Urothelium cell line (cell line): ENCODE measurements around the gene HS3ST5.
"Not testable (repeated sequence)": the region's sequence is repeated elsewhere in the genome, so short reads cannot be mapped to it uniquely, and the experiment has no call there.

Source experiments
- DNase-seq: peaks from one replicate; pipeline ENCODE4 v3.0.0; 2011; ENCODE audit warnings: low spot score, mixed read lengths
- FAIRE-seq: peaks from 2 replicates; lab custom pipeline; 2011; peaks lifted over from hg19 to GRCh38; lab: Jason Lieb, UNC

The HS3ST5 gene

DNA sequence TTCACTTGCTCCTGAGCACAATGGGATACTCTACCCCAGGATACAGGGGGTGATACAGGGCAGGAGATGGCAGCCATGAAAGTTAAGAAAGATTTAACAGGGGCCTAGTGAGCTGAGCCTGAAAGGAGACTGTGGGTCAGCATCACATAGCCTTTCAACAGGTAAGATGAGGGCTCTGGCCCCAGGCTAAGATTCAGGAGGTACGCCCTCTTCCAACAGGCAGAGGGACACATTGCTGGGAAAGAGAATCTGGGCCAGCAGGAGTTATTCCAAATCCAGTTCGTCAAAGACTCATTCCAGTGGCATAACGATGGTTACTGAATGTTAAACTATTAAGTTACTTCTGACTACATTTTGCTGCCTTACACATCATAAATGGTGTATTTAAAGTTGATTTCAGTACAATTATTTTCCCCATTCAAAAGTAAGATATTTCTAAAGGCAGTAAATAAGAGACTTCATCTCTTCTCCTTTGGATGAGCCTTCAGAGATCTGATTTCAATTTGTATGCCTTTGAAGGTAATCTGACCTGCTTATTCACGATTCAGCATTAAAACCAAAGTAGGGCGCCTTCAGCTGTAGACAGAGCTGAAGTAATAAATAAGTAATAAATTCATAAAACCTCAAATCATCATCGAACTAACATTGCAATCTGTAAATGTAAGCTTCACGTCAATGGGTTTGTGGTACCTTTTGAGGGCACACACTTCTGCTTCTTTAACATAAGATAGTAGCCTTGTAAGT is 62.4 kb downstream of the HS3ST5 start:
- DNase-seq = no peak
- FAIRE-seq = no peak

GRCh38 chr6:114277220-114277619 is 65.6 kb downstream of the HS3ST5 start:
- FAIRE-seq = no peak
- no peak for DNase-seq

DNA sequence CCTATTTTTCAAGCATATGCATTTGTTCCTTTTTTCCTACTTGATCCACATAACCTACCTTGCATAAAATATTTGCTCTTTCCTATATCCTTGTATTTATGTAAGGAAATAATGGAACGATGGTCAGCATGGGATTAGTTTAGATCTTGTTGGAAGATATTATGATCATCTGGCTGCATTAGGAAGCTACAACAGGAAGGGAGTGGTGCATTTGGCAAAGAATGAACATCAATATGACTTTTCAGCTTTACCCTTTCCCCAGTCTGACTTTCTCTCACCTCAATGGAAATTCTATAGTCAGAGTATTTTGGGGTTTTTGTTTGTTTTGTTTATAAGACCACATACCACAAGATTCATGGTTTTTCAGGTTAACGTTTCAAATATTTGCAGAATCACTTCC is 66.0 kb downstream of the HS3ST5 start:
- DNase-seq (no peak), FAIRE-seq (no peak)

DNA sequence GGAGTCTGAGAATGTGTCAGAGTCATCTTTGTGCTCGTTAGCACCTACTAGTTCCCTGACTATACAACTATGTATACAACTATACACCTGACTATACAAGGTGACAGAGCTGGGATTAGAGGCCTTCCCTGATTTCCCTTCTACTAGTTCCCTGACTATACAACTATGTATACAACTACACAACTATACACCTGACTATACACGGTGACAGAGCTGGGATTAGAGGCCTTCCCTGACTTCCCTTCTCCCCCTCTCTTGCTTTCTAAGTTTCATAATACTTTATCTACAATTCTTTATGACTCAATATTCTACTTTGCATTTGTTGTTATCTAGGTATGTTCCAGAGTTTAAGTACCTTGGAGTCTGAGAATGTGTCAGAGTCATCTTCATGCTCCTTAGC is 68.0 kb downstream of the HS3ST5 start:
- DNase-seq (no peak), FAIRE-seq (no peak)

- DNase-seq (no peak), FAIRE-seq (no peak)
Measured at GRCh38 chr6:114272582-114272981, 70.2 kb downstream of the HS3ST5 start.

DNA sequence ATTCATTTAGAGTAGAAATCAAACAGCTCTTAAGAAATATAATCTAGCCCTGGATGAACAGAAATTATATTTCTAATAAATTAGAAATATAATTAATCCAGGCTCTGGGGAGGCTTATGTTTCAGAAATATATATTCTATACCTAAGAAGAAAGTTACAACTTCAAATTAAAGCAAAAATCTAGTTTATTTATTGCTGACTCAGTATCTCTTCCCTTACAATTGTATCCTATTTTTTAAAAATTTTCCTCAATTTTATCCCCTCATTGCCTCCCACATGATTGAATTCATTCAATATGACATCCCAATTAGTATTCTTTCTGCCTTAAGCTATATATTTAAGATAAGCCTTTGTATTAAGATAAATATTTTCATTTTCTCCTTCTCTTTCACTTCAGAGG is 71.4 kb downstream of the HS3ST5 start:
- FAIRE-seq (no peak), DNase-seq (no peak)

- DNase-seq (no peak), FAIRE-seq (no peak)
Measured at GRCh38 chr6:114267897-114268296, 74.9 kb downstream of the HS3ST5 start.

DNA sequence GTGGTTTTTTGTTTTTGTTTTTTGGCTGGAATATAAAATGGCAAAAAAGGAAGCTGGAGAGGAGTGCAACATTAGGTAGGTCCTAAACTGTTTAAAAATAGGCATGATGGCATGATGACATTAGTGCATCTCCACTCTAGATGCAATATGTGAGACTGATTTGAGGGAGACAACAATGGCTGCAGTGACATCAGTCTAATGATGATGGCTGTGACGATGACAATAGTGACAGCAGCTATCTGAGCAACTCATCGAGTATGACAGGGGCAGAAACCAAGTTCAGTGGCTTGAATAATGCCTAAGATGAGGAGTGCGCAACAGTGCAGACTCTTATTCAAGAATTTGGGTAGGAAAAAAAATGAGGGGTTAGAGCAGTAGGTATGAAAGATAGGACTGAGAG is 82.0 kb downstream of the HS3ST5 start:
- DNase-seq = no peak
- FAIRE-seq = no peak

GRCh38 chr6:114258376-114258775 is 84.4 kb downstream of the HS3ST5 start:
- DNase-seq = no peak

DNA sequence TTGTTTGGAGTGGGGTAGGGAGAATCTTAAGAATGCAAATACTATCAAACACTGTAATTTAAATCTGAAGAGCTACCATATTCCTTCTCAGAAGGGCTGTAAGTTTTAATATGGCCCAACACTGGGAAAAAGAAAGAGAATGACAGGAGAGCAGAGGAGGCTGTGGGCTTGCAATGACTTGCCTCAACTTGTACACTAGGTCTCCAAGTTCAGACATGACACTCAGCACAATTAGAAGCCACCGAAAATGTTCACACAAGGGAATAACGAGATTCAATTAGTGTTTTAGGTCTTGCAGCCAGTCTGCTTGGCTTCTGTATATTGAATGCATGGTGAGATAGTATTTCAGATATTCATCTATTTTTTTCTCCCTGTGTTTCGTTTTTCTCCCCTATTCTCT is 89.4 kb downstream of the HS3ST5 start:
- DNase-seq (no peak), FAIRE-seq (no peak)

More at GRCh38 chr6:114258376-114258775, 84.4 kb downstream of the HS3ST5 start:
- no peak for FAIRE-seq

- DNase-seq = no peak
Measured at GRCh38 chr6:114249522-114249921, 93.3 kb downstream of the HS3ST5 start.

GRCh38 chr6:114247101-114247500 is 95.7 kb downstream of the HS3ST5 start:
- no peak for FAIRE-seq
- DNase-seq = no peak

More at GRCh38 chr6:114249522-114249921, 93.3 kb downstream of the HS3ST5 start:
- FAIRE-seq = no peak

GRCh38 chr6:114240796-114241195 is 102.0 kb downstream of the HS3ST5 start:
- FAIRE-seq (no peak), DNase-seq (no peak)

GRCh38 chr6:114228675-114229074 is 114.1 kb downstream of the HS3ST5 start:
- no peak for FAIRE-seq
- no peak for DNase-seq

DNA sequence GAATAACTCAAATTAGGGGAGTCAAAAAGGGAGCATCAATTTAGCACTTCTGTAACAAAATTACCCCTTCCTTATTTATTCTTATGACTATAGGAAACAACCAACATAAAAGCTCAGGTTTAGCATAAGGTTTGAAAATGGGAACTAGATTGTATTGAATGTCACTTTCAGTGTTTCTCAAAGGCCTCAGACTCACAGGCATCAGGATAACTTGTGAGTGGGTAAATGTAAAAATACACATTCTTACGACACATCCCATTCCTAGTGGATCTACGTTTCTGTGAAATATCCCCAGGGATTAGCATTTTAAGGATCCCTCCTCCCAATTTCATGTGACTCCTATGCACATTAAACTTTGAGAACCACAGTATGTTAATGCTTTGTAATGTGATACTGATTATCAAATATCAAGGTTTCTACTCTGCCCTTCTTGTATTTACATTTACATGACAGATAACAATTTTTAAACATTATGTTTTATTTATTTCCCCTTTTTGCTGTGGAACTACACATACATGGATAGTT is 114.8 kb downstream of the HS3ST5 start:
- FAIRE-seq (no peak), DNase-seq (no peak)

DNA sequence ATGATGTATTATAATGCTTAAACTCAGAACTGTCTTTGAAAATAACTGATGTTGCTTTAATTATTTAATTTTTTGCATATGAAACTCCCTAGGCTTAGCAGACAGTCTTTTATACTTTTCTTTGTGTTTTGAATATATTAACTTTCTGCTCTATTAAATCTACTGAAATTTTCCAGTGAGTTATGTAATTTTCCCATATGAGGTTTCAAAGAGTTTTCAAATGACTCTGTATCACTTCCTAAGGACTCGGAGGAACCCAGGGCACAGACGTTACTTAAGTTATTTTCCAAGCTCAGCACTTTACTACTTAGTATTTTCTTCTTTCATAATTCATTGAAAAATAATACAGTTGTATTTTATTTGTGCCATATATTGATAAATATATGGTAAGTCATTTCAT is 122.6 kb downstream of the HS3ST5 start:
- DNase-seq = no peak
- no peak for FAIRE-seq

GRCh38 chr6:114218437-114219340 is 124.1 kb downstream of the HS3ST5 start:
- FAIRE-seq = no peak

GRCh38 chr6:114217996-114218395 is 124.8 kb downstream of the HS3ST5 start:
- FAIRE-seq, DNase-seq: not testable (repeated sequence)

More at GRCh38 chr6:114218437-114219340, 124.1 kb downstream of the HS3ST5 start:
- DNase-seq = no peak

DNA sequence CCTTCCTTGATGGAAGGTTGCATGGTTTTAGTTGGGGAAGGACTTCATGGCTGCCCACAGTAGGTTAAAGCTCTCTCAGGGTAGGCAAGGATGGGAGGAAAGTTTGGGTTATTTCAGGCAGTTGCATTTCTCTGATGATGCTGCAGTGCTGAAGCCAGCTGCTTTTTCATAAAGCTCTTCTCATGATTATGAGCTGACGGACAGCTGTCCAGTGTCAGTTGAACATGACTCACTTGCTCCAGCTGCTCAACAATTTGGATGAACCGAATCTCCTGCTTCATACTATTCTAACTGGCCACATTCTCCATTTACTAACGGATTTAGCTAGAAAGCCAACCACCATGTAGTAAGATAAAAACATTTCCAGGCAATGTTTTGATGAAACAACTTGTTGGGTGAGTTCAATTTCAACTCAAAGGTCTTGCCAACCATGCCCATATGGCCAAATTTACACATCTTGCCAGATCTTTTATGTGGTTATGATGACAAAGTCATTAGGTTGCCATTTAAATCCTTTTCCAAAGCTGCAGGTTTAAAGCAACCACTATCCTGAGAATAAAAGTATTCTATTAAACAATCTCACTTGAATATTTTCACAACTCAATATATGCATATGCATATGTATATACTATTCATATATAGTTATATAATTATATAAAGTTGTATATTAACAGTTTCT is 125.9 kb downstream of the HS3ST5 start:
- FAIRE-seq (no peak), DNase-seq (no peak)

DNA sequence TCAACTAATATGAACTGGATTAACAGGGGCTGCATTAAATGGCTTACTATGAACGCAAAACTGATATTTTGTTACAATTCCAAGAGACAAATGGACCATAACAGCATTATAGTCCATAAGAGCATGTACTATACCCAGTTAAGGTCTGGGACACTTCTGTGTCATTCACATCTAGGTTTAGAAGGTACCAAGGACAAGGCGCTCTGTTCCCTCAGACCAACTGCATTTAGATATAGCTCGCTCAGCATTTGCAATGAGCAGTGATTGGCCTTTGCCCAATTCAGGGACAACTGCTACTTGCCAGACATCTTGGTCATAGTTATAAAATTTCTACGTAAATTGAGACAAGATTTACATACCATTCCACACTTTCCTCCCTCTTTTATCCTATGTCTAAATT is 132.4 kb downstream of the HS3ST5 start:
- no peak for DNase-seq
- FAIRE-seq = no peak

- no peak for DNase-seq
Measured at GRCh38 chr6:114203460-114203859, 139.4 kb downstream of the HS3ST5 start.

More at GRCh38 chr6:114203460-114203859, 139.4 kb downstream of the HS3ST5 start:
- FAIRE-seq = no peak
